Sigmoid colon (tissue), 7 donors: ENCODE measurements around the gene FMN2. TPM values are rescaled to one million over a fixed set of nuclear protein-coding genes. Genes with fewer than 3 reads are reported as not detected.
A peak's percentile ranks its signal among the peaks of the same experiment; 100 is the strongest.

Experiments used
- DNase-seq: peaks from one replicate; pipeline ENCODE4 v3.0.0-alpha.2; 2019
- H3K27ac ChIP-seq, 4 donors: fragments of 200-600 bp; sonication (generic); one replicate each; pipeline ENCODE4 v1.5.1; 2016 to 2019; ENCODE audit warnings: mild to moderate bottlenecking in 1 of 4
- H3K27me3 ChIP-seq, 3 donors: fragments of 200-600 bp; sonication (generic); one replicate each; pipeline ENCODE4 v1.5.1; 2019; ENCODE audit warnings: mild to moderate bottlenecking in 1 of 3
- H3K36me3 ChIP-seq, 4 donors: fragments of 200-600 bp; sonication (generic); one replicate each; pipeline ENCODE4 v1.5.1; 2016 to 2019
- H3K4me1 ChIP-seq, 4 donors: fragments of 200-600 bp; sonication (generic); one replicate each; pipeline ENCODE4 v1.5.1; 2017 to 2019
- H3K4me3 ChIP-seq, 4 donors: fragments of 200-600 bp; sonication (generic); one replicate each; pipeline ENCODE4 v1.5.1; 2017 to 2019; ENCODE audit warnings: mild to moderate bottlenecking in 2 of 4, moderate library complexity in 1 of 4
- H3K9me3 ChIP-seq, 4 donors: fragments of 200-600 bp in 3 of 4; sonication (generic) in 3 of 4; one replicate each; pipeline versions ENCODE4 v1.5.1 to v1.6.1; 2013 to 2019
- EP300 ChIP-seq, 4 donors: sonication (generic); formaldehyde crosslinking; IDR thresholded peaks; one replicate each; pipeline ENCODE4 v1.6.1; 2017; ENCODE audit warnings: antibody characterized with exemption in 4 of 4
- POLR2A ChIP-seq, 2 donors: fragments of 450-650 bp; IDR thresholded peaks; one replicate each; pipeline ENCODE4 v1.6.1; 2016; ENCODE audit warnings: antibody characterized with exemption in 2 of 2, mild to moderate bottlenecking in 2 of 2, moderate library complexity in 2 of 2
- POLR2AphosphoS5 ChIP-seq, 4 donors: sonication (generic); formaldehyde crosslinking; IDR thresholded peaks; one replicate each; pipeline ENCODE4 v1.6.1; 2017; ENCODE audit warnings: antibody characterized with exemption in 4 of 4
- WGBS, 2 donors: extraction: QIAGEN DNeasy Blood & Tissue Kit; methylation state at CpG; one replicate each; pipeline ENCODE4 v1.1.7; 2013; 5-methylcytosine and 5-hydroxymethylcytosine counted together
- intact Hi-C: fragments of 100-400 bp; cut with DNase I; formaldehyde crosslinking; loops from one replicate; pipeline ENCODE4 v1.15.1; 2023
- polyA plus RNA-seq, 3 donors: library from polyadenylated mRNA; stranded (reverse); fragments of 200-250 nt; gene quantifications; one replicate each; pipeline ENCODE4 v1.2.3, GENCODE V29; 2013
- total RNA-seq, 4 donors: library from RNA; depleted of rRNA; stranded (reverse); fragments of >200 nt; gene quantifications; one replicate each; pipeline ENCODE4 v1.1.0, GENCODE V29; 2016
- TF ChIP-seq, protein P1 (sequence below), 4 experiments: fragments of 450-650 bp in 3 of 4; fragments of 200-600 bp in 1 of 4; IDR thresholded peaks; one replicate each; pipeline ENCODE4 v1.5.1; 2016 to 2019; ENCODE audit warnings: antibody characterized with exemption in 4 of 4, mild to moderate bottlenecking in 3 of 4, moderate library complexity in 2 of 4
- donor health status: healthy with polysubstance abuse.
- donor health status: Bipolar disorder and iron deficiency.
- donor health status: healthy.

The FMN2 gene
- total and polyA plus RNA-seq, 7 donors, result 1.5 to 16.9 (median 10.3) TPM

DNA sequence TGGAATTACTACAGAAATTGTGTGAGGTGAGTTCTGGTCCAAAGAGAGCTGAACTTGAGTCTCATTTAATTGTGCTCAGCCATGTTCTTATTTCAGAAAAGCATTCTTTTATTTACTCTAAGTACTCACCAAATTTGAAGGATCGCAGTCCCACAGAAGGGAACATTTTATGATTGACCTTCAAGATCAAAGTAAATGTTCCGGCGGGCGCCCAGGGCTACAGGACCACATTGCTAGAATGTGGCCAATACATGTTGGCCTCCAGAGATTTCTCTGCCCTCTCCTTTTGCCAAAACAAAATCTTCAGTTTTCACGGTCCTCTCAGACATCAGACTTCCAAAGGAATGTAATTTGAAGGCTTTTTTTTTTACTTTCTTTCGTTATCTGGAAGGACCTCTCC lies 237.8 kb downstream of the FMN2 start:
- no peaks in the 10 kb centered on the region for H3K27me3 ChIP-seq
- H3K4me1 ChIP-seq, result no peaks in the 10 kb centered on the region
- WGBS, 2 donors, result 87 to 91% methylated on average over 6 of the region's 6 CpGs
- no peak overlapping the region for H3K4me3 ChIP-seq
- no peaks in the 10 kb centered on the region for H3K9me3 ChIP-seq
- intact Hi-C loops, result no loop called here
- no peak for DNase-seq
- TF ChIP-seq EP300 (IDR thresholded peaks at IDR 0.05), result no peak
- TF ChIP-seq, protein P1, sequence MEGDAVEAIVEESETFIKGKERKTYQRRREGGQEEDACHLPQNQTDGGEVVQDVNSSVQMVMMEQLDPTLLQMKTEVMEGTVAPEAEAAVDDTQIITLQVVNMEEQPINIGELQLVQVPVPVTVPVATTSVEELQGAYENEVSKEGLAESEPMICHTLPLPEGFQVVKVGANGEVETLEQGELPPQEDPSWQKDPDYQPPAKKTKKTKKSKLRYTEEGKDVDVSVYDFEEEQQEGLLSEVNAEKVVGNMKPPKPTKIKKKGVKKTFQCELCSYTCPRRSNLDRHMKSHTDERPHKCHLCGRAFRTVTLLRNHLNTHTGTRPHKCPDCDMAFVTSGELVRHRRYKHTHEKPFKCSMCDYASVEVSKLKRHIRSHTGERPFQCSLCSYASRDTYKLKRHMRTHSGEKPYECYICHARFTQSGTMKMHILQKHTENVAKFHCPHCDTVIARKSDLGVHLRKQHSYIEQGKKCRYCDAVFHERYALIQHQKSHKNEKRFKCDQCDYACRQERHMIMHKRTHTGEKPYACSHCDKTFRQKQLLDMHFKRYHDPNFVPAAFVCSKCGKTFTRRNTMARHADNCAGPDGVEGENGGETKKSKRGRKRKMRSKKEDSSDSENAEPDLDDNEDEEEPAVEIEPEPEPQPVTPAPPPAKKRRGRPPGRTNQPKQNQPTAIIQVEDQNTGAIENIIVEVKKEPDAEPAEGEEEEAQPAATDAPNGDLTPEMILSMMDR (IDR thresholded peaks at IDR 0.05), result no peak
- TF ChIP-seq POLR2A (IDR thresholded peaks at IDR 0.05), result no peak
- TF ChIP-seq POLR2AphosphoS5 (IDR thresholded peaks at IDR 0.05), result no peak
- H3K27ac ChIP-seq, result no peak overlapping the region
- H3K36me3 ChIP-seq, result peaks cover 0 to 4% (median 0%) of the 10 kb centered on the region in 4 donors

DNA sequence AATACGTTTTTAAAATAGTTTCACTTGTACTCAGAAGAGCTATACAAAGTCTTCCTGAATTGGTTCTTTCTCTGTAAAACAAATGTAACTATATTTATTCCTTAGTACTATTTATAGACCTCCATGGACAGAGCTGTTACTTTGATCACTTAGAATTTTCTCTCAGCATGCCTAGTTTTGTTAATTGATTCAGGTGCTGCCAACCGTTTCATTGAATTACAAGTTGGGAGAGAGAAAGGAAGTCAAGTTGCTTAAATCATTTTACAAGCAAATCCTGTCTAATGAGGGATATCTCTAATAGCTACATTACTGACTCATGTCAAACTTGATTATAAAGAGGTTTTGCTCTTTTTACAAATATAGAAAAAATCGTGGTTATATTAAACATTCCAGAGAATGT lies 241.0 kb downstream of the FMN2 start:
- WGBS, 2 donors, result 53 to 72% methylated on average over 3 of the region's 3 CpGs
- TF ChIP-seq EP300 (IDR thresholded peaks at IDR 0.05) (no peak), POLR2AphosphoS5 (IDR thresholded peaks at IDR 0.05) (no peak), POLR2A (IDR thresholded peaks at IDR 0.05) (no peak)
- TF ChIP-seq, protein P1 (IDR thresholded peaks at IDR 0.05), result no peak

DNA sequence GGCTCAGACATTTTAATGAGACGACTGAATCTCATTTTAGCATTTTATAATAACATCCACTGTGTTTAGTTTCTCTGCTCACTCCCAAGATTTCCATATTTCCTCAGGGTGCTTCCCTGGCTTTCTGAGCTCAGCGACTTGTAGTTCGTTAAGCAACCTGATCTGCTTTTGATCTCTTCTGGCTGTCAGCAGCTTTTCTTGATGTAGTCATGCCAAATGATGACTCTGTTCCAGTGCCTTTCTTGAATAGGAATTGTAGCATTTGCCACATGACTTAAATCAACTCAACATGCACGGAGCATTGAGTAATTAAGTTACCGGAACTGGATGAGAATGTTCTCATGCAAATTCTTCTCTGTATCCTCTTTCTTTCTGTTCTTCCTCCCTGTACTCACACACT lies 246.1 kb downstream of the FMN2 start:
- Histone ChIP-seq H3K9me3 (no peaks in the 10 kb centered on the region), H3K4me3 (no peak overlapping the region), H3K27ac (peak overlapping the region; percentile 33 to 77 (median 56)), H3K4me1 (peaks cover 0 to 34% (median 16%) of the 10 kb centered on the region in 4 donors), H3K36me3 (no peaks in the 10 kb centered on the region), H3K27me3 (no peaks in the 10 kb centered on the region)
- WGBS, 2 donors, result 65 to 77% methylated on average over 5 of the region's 5 CpGs
- peak; percentile 67 for DNase-seq
- intact Hi-C loops, result loop anchor here (5.0 to 10.0 kb wide), 2 partner anchors 145 to 223 kb away; no protein-coding TSS in a partner anchor
- TF ChIP-seq POLR2A (IDR thresholded peaks at IDR 0.05) (no peak), POLR2AphosphoS5 (IDR thresholded peaks at IDR 0.05) (peak; percentile 67 to 84 (median 75)), EP300 (IDR thresholded peaks at IDR 0.05) (peak in 3 of 4 donors; percentile 30 to 54 (median 45))
- TF ChIP-seq, protein P1 (IDR thresholded peaks at IDR 0.05), result no peak

More for the DNA sequence above, 241.0 kb downstream of the FMN2 start:
- no peak for DNase-seq
- Histone ChIP-seq H3K9me3 (no peaks in the 10 kb centered on the region), H3K27ac (no peak overlapping the region), H3K36me3 (peaks cover 0 to 4% (median 0%) of the 10 kb centered on the region in 4 donors), H3K4me1 (peaks cover 0 to 6% (median 2%) of the 10 kb centered on the region in 4 donors), H3K27me3 (no peaks in the 10 kb centered on the region), H3K4me3 (no peak overlapping the region)
- intact Hi-C loops, result loop anchor here (10.0 kb wide), 1 partner anchor 218 kb away; no protein-coding TSS in a partner anchor

DNA sequence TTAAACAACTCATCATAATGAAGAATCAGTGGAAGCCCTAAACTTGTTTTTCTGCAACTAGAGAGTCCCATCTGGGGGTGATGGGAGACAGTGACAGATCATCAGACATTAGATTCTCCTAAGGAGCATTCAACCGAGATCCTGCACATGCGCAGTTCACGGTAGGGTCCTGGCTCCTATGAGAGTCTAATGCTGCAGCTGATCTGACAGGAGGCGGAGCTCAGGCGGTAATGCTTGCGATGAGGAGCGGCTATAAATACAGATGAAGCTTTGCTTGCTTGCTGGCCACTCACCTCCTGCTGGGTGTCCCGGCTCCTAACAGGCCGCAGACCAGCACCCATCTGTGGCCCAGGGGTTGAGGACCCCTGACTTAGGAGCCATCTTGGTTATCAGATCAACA lies 247.2 kb downstream of the FMN2 start:
- peaks cover 0 to 45% (median 26%) of the 10 kb centered on the region in 4 donors for H3K4me1 ChIP-seq
- no peaks in the 10 kb centered on the region for H3K9me3 ChIP-seq
- TF ChIP-seq POLR2AphosphoS5 (IDR thresholded peaks at IDR 0.05) (no peak), POLR2A (IDR thresholded peaks at IDR 0.05) (no peak)
- TF ChIP-seq, protein P1 (IDR thresholded peaks at IDR 0.05), result no peak
- intact Hi-C loops, result loop anchor here (5.0 to 10.0 kb wide), 2 partner anchors 147 to 224 kb away; no protein-coding TSS in a partner anchor
- H3K36me3 ChIP-seq, result no peaks in the 10 kb centered on the region
- H3K27me3 ChIP-seq, result no peaks in the 10 kb centered on the region
- H3K27ac ChIP-seq, result peak overlapping the region in 1 of 4 donors; percentile 77
- 91 to 97% methylated on average over 9 of the region's 9 CpGs for WGBS, 2 donors
- DNase-seq, result no peak
- H3K4me3 ChIP-seq, result no peak overlapping the region
